ENCODE results near the gene GTF3C1.
"Not testable (repeated sequence)": the region's sequence is repeated elsewhere in the genome, so short reads cannot be mapped to it uniquely, and the experiment has no call there.

The GTF3C1 gene

GRCh38 chr16:27441998-27442397 lies 107.7 kb downstream of the GTF3C1 start:
- no peak for DNase-seq

GRCh38 chr16:27441276-27441675 lies 108.4 kb downstream of the GTF3C1 start:
- DNase-seq, result no peak

- no peak for DNase-seq
Observed at GRCh38 chr16:27439271-27440018, 110.3 kb downstream of the GTF3C1 start.

DNA sequence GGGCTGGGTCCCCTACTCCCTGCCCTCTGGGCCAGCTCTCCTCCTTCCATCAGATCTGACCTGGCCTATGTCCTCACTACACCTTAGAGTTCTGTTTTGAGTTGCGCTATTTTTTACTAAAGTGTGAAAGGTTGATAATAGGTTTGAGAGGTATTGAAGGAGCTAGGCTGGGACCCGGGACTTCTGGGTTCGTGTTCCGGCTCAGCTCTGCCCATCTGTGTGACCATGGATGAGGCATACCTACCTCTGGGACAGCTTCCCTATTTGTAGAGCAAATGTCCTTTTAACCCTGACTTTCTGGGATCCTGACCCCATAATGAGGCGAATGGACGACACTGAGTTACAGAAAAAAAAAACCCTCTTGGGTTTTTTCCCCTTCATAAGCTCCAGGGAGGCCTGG lies 111.8 kb downstream of the GTF3C1 start:
- no peak for DNase-seq

DNA sequence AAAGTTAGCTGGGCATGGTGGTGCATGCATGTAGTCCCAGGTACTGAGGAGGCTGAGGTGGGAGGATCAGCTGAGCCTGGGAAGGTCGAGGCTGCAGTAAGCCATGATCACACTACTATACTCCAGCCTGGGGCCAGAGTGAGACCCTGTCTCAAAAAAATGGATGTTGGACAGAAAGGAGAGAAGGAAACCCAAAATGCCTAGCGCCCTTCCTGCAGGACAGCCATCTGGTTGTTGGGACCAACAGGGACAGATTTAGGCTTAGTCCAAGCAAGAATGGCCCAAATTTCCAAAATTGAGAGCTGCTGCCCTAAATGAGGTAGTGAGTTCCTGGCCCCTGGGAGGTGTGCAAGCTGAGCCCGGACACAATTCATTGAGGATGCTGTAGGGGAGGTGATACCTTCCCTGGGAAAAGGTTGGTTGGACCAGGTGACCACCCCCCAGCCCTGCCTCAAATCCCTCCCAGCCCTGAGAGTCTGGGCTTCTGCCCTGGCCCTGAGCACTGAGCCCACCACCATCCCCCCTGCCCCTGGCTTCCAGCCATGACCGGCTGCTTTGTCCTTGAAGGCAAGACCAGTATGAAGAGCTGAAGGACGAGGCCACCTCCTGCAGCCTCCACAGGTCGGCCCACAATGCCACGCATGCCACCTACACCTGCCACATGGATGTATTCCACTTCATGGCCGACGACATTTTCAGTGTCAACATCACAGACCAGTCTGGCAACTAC lies 112.6 kb downstream of the GTF3C1 start:
- DNase-seq, result no peak

- no peak for DNase-seq
Observed at GRCh38 chr16:27436065-27436464, 113.6 kb downstream of the GTF3C1 start.

GRCh38 chr16:27435146-27435545 lies 114.6 kb downstream of the GTF3C1 start:
- DNase-seq, result not testable (repeated sequence)

- no peak for DNase-seq
Observed at GRCh38 chr16:27434141-27435051, 115.3 kb downstream of the GTF3C1 start.

DNA sequence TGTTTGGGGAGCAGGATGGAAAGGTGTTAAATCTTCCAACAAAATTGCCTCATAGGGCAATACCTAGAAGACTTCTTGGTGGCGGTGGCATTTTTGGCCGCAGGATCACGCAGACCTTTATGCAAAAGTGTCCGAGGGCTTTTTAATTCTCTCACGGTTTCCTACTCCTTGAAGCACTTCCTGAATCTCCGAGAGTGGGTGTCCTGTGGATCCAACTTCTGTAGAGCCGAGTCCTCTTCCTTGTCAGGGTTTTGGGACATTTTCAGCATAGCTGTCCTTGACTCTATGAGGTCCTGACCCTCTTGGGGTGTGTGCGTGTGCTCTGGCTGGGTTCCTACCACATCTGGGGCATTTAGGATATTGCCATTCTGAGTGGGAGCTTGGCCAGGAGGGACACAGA lies 116.1 kb downstream of the GTF3C1 start:
- no peak for DNase-seq

GRCh38 chr16:27433191-27433590 lies 116.5 kb downstream of the GTF3C1 start:
- not testable (repeated sequence) for DNase-seq

DNA sequence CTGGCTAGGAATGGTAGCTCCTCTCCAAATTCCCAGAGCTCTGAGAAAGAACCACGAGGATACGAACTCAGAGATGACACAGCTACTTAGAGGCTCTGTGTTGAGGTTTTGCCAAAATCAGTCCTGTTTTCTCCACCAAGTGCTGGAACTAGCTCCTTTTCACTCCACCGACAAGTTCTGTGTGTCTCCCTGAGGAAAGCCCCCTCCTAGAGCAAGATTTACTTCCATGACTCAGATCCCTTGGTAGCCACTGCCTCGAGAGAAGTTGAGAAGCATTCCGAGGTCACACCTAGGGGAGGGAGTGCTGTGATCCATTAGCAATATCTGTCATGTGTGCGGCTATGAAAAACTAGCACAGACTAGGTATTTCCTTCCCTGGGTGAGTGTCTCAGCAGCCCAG lies 117.2 kb downstream of the GTF3C1 start:
- no peak for DNase-seq

- no peak for DNase-seq
Observed at GRCh38 chr16:27431773-27432532, 117.8 kb downstream of the GTF3C1 start.

DNA sequence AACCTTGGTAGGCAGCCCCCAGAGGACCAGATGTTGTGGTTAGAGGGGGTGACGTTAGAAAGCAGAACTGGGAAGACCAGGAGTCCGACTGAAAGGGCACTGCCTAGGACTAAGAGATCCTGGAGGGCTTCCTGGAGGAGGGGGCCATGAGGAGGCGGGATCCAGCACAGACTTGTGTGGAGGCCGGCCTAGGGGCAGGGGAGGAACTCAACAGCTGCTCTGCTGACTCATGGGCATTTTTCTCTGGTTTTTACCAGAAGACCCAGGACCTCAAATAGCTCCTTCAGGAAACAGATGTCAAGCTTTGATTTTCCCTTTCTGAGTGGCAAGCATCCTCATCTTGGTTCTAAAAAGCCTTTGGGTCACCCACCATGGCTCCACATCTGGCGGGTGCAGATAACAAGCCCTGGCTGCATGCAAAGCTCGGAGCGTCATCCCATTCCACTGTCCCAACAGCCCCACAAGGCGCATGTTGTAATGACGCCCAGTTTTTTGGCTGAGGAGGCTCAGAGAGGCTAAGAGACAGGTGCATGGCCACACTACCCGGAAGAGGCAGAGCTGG lies 118.7 kb downstream of the GTF3C1 start:
- no peak for DNase-seq

DNA sequence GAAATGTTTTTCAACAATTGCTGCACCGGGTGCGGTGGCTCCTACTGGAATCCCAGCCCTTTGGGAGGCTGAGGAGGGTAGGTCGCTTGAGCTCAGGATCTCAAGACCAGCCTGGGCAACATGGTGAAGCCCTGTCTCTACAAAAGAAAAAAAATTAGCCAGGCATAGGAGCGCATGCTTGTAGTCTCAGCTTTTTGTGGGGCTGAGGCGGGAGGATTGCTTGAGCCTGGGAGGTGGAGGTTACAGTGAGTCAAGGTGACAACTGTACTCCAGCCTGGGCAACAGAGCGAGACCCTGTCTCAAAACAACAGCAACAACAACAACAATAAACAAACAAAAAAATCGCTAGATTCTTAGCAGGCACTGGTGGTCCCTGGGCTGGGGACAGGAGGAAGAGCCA lies 119.2 kb downstream of the GTF3C1 start:
- no peak for DNase-seq

DNA sequence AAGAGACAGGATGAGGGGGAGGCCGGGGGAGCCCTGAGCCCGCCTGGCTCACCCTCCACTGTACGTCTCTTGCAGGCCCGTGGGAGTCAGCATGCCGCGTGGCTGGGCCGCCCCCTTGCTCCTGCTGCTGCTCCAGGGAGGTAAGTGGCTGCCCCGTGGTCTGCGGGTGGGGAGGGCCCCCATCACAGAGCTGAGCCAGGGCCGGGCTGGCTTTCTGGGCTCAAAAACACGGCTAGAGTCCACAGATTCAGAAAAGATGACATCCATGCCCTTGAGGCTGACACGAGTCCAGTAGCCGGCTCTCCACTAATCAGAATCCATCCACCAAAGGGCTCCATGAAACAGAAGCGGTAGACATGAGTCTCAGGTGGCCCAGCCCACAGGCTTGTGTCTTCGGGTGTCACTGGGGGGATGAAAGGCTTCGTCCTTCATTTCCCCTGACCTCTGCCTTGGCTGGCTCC lies 119.7 kb downstream of the GTF3C1 start:
- no peak for DNase-seq

GRCh38 chr16:27429330-27429871 lies 120.3 kb downstream of the GTF3C1 start:
- no peak for DNase-seq

- DNase-seq, result no peak
Observed at GRCh38 chr16:27428026-27428785, 121.5 kb downstream of the GTF3C1 start.

GRCh38 chr16:27427538-27427937 lies 122.2 kb downstream of the GTF3C1 start:
- no peak for DNase-seq

GRCh38 chr16:27426423-27427408 lies 123.0 kb downstream of the GTF3C1 start:
- DNase-seq, result no peak

- DNase-seq, result no peak
Observed at GRCh38 chr16:27425961-27426360, 123.8 kb downstream of the GTF3C1 start.

Measured in activated gamma-delta T cell (primary cell).